CD4-positive, alpha-beta T cell treated with Interleukin-1 beta for 1 hour (primary cell): ENCODE measurements around the gene LONP1.
A peak's percentile ranks its signal among the peaks of the same experiment; 100 is the strongest.
"Not testable (repeated sequence)": the region's sequence is repeated elsewhere in the genome, so short reads cannot be mapped to it uniquely, and the experiment has no call there.

Experiments
- DNase-seq, 2 donors: peaks; one replicate each; pipeline ENCODE4 v3.0.0-alpha.2; 2020 to 2022

Gene LONP1, protein sequence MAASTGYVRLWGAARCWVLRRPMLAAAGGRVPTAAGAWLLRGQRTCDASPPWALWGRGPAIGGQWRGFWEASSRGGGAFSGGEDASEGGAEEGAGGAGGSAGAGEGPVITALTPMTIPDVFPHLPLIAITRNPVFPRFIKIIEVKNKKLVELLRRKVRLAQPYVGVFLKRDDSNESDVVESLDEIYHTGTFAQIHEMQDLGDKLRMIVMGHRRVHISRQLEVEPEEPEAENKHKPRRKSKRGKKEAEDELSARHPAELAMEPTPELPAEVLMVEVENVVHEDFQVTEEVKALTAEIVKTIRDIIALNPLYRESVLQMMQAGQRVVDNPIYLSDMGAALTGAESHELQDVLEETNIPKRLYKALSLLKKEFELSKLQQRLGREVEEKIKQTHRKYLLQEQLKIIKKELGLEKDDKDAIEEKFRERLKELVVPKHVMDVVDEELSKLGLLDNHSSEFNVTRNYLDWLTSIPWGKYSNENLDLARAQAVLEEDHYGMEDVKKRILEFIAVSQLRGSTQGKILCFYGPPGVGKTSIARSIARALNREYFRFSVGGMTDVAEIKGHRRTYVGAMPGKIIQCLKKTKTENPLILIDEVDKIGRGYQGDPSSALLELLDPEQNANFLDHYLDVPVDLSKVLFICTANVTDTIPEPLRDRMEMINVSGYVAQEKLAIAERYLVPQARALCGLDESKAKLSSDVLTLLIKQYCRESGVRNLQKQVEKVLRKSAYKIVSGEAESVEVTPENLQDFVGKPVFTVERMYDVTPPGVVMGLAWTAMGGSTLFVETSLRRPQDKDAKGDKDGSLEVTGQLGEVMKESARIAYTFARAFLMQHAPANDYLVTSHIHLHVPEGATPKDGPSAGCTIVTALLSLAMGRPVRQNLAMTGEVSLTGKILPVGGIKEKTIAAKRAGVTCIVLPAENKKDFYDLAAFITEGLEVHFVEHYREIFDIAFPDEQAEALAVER

DNA sequence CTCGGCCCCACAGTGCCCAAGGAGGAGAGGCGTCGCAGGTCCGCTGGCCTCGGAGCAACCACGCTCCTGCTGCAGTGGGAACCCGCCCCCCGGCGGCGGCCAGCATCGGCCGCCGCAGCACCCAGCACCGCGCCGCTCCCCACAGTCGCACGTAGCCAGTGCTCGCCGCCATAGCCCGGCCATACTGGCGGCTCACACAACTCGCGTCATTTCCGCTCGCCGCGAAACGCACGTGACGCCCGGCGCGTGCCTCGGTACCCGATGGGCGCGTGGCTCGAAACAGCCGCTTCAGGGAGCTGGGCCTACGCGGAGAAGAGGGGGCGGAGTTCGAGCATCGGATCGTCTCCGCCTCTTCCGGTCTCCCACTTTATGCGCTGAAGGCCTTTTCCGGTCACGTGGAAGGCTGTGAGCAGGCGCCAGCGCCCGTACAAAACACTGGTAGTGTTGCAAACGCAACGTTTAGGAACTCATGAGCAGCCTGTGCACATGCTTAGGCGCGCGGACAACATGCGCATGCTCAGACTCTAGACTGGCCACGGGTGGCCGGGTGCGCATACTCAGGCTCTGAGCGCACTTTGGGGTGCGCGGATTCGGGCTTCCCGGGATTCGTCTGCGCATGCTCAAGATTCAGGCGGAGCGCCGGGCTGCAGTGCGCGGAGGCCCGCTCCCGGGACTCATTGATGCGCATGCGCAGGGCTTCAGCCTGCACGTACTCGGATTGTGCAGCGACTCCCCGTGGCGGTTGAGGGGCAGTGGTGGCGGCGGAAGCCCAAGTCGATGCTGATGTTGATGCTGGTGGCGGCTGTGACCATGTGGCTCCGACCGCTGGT lies at the start of gene LONP1, which contains the start of gene CATSPERD:
Gene LONP1 (minus strand): TSS at position 186 of the 830 bp plus-strand sequence. CDS start 14 bp downstream, at position 172.
Gene CATSPERD (plus strand): TSS at position 677 of the 830 bp plus-strand sequence. CDS start 101 bp downstream, at position 778.
- peak; percentile 98 to 99 for DNase-seq

DNA sequence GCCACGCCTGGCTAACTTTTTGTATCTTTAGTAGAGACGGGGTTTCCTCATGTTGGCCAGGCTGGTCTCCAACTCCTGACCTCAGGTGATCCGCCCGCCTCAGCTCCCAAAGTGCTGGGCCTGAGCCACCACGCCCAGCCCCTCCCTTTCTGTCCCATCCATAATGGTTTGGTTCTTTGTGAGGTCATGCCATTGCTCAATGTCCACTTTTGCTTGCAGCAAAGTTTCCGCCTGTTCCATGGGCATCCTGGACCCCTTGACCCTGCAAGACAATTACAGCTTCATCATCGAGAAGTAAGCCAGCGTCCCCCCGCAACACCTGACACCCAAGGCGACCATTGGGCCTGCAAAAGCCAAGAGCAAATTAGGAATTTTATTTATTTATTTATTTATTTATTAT lies 48.0 kb upstream of the LONP1 start:
- DNase-seq = no peak

DNA sequence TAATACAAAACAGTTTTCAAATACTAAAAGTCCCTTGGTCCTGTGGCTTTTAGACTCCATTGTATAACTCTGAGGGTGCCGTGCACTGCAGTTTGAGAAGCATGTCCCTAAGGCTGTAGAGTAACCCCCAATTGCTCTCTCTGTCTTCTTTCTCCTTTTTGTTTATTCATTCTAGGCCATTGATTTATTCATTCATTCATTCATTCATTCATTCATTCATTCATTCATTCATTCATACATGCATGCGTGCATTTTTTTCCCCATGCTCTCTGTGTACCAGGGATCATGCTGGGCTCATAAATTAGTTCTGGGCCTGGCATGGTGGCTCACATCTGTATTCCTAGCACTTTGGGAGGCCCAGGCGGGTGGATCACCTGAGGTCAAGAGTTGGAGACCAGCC lies 45.3 kb upstream of the LONP1 start:
- DNase-seq = no peak

DNA sequence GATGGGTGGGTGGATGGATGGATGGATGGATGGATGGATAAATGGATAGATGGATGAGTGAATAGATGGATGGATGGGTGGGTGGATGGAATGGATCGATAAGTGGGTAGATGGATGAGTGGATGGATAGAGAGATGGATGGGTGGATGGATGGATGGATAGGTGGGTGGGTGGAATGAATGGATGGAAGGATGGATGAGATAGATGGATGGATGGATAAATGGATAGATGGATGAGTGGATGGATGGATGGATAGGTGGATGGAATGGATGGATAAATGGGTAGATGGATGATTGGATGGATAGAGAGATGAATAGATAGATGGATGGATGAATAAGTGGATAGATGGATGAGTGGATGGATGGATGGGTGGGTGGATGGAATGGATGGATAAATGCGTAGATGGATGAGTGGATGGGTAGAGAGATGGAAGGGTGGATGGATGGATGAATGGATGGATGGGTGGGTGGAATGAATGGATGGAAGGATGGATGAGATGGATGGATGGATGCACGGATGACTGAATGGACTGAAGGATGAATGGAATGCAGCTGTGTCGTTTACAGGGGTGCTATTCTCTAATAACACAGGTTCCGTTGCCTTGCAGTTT lies 42.8 kb upstream of the LONP1 start:
- DNase-seq = no peak

DNA sequence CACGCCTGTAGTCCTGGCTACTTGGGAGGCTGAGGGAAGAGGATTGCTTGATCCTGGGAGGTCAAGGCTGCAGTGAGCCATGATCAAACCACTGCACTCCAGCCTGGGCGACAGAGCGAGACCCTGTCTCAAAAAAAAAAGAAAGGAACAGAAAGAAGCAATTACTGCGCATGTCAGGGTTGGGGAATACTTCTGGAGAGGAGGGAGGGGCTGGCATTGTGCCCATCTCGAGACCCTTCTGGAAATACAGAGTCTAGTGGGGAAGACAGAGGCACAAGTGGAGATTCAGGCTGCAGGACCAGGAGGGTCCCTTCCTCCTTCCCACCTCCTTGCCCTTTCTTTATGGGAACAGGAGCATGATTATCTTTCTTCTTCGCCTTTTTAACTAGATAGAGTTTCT lies 33.8 kb upstream of the LONP1 start:
- DNase-seq = no peak

DNA sequence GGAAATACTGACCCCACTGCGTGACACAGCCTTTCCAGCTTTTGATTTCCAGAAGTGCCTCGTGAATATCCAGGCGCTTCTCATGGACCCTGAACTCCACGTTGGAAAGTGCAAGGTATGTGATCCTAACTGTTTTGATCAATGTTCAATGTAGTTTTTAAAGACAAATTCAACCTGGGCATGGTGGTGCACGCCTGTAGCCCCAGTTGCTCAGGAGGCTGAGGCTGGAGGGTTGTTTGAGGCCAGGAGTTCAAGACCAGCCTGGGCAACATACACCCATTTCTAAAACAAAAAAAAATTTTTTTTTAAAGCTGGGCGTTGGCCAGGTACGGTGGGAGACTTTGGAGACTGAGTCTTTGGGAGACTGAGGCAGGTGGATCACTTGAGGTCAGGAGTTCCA lies 31.8 kb upstream of the LONP1 start:
- no peak for DNase-seq

DNA sequence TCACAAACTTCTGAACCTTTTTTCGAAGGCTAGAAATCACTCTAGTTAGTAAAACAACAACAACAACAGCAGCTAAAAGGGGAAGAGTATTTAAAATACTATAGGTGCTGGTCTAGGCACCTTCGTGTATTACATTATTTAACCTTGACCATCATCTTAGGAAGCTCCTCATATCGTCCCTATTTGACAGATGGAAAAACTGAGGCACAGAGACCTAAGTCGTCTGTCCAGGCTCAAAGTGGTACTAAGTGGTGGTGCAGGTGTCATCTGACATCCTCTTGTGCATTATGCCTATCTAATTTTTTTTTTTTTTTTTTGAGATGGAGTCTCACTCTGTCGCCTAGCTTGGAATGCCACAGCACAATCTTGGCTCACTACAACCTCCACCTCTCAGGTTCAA lies 29.6 kb upstream of the LONP1 start:
- DNase-seq = no peak

DNA sequence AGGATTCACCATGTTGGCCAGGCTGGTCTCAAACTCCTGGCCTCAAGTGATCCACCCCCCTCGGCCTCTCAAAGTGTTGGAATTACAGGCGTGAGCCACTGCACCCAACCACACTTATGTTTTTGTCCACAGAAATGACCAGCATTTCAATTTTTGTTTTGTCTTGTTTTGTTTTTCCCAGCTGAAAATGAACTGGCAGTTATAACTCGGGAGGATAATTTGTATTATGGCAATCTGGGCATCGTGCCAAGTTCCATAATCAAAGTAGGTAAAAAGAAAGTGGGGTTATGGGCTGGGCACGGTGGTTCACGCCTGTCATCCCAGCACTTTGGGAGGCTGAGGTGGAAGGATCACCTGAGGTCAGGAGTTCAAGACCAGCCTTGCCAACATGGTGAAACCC lies 29.0 kb upstream of the LONP1 start:
- not testable (repeated sequence) for DNase-seq

DNA sequence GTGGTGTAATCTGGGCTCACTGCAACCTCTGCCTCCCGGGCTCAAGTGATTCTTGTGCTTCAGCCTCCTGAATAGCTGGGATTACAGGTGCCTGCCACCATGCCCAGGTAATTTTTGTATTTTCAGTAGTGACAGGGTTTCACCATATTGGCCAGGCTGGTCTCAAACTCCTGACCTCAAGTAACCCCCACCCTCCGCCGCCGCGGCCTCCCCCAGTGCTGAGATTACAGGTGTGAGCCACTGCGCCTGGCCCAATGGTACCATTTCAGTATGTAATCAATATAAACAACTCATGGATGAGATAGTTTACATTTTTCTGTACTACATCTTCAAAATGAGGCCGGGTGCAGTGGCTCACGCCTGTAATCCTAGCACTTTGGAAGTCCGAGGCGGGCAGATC lies 25.1 kb upstream of the LONP1 start:
- DNase-seq = not testable (repeated sequence)

DNA sequence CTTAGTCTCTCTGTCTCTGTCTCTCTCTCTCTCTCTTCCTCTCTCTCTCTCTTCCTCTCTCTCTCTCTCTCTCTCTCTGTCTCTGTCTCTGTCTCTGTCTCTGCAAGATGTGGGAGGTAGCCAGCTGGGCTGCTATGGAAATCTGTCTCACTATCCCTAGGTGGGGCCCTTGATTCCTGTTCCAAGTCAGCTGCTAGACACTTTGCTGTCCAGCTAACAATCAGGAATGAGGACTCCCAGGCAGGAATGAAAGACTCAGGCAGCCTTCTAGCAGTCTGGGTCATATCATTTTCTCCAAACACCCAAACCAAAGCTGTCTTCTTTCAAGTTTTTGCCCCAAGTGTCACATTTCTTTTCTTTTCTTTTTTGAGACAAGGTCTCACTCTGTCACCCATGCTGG lies 23.7 kb upstream of the LONP1 start:
- no peak for DNase-seq

DNA sequence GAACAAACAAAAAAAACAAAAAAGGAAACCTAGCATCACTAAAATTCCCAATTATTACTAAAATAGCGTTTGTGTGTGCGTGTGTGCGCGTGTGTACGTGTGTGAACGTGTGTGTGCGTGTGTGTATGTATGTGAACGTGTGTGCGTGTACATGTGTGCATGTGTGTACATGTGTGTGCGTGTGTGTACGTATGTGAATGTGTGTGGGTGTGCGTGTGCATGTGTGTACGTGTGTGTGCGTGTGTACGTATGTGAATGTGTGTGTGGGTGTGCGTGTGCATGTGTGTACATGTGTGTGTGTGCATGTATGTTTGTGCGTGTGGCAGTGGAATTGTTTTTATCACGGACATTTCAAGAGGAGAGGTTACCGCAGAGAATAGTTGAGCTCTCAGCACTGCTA lies 22.1 kb upstream of the LONP1 start:
- DNase-seq = no peak

DNA sequence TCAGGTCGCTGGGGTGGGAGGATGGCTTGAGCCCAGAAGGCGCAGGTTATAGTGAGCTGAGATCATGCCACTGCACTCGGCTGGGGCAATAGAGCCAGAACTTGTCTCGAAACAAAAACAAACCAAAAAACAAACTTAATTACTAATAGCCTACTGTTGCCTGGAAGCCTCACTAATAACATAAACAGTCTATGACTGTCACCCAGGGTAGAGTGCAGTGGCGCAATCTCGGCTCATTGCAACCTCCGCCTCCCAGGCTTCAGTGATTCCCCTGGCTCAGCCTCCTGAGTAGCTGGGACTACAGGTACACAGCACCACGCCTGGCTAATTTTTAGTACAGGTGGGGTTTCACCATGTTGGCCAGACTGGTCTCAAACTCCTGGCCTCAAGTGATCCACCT lies 18.5 kb upstream of the LONP1 start:
- DNase-seq = no peak

DNA sequence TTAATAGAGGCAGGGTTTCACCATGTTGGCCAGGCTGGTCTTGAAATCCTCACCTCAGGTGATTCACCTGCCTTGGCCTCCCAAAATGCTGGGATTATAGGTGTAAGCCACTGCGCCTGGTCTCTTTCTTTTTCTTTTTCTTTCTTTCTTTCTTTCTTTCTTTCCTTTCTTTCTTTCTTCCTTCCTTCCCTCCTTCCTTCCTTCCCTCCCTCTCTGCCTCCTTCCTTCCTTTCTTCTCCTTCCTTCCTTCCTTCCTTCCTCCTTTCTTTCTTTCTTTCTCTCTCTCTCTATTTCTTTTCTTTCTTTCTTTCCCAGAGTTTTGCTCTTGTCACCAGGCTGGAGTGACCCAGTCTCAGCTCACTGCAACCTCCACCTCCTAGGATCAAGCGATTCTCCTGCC lies 13.2 kb upstream of the LONP1 start:
- not testable (repeated sequence) for DNase-seq

DNA sequence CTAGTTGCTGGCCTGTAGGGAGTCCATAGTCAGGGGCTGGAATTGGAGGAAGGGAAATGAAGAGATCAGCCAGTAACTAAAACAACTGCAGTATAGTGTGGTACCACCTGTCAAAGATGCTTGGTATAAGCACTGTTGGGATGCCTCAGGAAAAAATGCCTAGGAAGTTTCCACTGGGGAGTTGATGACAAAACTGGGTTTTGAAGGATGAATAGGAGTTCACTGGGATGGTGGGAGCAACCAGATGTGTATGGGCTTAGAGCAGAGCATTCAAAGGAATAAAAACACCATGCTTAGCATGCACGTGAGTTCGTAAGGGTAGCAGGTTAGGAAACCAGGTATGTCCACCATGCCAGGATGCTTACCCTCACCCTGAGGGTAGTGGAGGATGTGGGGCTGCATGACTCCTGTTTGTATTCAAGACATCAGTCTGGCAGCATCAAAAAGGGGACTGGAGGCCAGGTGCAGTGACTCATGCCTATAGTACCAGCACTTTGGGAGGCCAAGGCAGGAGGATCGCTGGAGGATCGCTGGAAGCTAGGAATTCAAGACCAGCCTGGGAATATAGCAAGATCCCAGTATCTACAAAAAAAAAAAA lies 7.6 kb upstream of the LONP1 start:
- DNase-seq = no peak

DNA sequence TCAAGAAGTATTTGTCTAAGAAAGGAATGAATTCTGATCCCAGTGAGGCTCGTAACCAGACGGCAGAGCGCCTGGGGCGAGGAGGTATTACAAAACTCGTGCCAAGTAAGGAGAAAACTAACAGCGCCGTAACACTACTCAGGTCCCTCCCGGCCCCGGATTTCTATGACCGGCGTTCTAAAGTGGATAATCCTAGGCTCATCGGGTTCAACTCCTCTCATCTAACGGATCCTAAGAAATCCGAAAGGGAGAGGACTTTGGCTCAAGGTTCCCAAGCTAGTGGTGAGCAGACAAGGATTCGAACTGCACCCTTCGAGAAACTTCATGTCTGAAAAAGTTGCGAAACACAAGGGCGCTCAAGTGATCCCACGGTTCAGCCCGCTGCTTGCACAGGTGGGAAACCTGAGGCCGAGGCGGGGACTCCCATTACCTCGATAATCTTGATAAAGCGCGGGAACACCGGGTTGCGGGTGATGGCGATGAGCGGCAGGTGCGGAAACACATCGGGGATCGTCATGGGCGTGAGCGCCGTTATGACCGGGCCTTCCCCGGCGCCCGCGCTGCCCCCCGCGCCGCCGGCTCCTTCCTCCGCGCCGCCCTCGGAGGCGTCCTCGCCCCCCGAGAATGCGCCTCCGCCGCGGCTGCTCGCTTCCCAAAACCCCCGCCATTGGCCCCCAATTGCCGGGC lies 529 bp downstream of the LONP1 start:
- DNase-seq = peak in 1 of 2 donors; percentile 27

DNA sequence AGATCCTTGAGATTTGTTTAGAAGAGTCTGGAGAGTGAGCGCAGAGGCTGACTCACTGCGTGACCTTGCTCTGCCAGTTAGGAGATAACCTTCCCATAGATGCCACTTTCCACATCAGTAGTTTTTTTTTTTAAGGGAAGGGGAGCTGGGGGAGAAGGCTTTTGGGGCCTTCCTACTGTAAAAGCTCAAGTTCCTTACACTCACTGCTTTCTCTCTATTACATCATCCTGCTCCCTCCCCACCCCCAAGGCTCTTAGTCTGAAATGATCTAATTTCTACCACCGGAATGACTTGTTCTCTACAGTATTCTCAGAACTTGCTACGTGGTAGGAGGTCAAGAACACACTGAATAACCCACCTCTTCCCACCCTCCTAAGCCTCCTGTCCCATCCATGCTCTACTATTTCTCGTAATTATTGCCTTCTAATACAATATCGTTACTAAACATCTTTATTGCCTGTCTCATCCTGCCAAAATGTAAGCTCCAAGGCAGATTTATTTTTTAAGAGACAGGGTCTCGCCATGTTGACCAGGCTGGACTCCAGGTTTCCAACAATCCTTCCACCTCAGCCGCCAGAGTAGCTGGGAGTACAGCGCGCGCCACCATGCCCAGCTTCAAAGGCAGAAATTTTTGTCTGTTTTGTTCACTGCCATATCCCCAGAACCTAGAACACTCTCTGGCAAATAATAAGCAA lies 1.2 kb downstream of the LONP1 start:
- DNase-seq = no peak

DNA sequence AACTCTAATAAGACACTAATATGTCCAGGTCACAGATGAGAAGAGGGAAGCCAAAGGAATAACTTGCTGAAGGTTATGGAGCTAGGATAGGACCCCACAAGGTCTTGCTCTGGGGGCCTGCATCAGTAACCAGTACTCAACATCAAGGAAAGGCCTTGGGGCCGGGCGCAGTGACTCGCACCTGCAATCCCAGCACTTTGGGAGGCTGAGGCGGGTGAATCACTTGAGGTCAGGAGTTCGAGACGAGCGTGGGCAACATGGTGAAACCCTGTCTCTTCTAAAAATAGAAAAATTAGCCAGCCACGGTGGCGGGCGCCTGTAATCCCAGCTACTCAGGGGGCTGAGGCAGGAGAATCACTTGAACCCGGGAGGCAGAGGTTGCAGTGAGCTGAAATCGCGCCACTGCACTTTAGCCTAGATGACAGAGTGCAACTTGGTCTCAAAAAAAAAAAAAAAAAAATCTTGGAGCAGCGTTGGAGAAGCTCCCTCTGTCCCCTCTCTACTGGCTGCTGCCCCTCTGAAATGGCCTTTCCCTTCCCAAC lies 1.8 kb downstream of the LONP1 start:
- no peak for DNase-seq

DNA sequence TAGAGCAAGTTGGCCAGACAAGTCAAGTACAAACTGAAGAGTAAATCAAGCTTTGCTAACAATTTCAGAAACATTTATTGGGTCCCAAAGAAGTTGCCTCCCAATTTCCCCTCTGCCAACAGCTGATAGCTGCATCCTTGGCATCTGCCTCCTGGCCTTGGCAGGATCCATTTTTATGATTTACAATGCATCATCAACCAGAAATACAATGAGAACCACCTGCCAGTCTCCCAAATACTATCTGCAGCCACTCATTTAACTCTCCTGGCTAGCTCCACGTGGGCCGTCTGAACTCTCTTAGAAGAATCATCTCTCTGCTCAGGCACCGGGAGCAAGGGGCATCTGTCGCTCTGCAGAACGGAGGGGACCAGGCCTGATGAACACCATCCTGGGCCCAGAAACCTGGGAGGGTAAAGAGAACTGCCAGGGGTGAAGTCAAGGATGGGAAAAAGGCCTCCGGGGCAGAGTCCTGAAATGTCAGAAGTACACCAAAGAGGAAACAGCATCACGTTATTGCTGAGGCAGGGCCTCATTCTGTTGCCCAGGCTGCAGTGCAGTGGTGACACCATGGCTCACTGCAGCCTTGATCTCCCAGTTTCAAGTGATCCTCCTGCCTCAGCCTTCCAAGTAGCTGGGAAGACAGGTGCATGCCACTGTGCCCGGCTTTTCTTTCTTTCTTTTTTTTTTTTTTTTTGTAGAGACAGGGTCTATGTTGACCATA lies 2.6 kb downstream of the LONP1 start:
- DNase-seq = no peak

DNA sequence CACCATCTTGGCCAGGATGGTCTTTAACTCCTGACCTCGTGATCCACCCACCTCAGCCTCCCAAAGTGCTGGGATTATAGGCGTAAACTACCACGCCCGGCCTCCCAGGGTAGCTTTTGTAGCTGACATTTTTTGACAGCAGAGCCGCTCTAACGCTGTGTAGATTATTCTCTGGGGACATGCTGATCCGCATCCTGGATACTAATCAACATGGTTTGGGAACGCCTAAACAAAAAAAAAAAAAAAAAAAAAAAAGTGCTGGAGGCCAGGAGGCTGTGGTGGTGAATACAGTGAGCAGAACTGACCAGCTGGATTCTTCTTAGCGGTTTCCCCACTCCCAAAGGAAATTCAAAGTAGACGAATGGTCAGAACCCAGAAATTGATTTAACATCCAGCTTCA lies 5.1 kb downstream of the LONP1 start:
- DNase-seq = no peak

DNA sequence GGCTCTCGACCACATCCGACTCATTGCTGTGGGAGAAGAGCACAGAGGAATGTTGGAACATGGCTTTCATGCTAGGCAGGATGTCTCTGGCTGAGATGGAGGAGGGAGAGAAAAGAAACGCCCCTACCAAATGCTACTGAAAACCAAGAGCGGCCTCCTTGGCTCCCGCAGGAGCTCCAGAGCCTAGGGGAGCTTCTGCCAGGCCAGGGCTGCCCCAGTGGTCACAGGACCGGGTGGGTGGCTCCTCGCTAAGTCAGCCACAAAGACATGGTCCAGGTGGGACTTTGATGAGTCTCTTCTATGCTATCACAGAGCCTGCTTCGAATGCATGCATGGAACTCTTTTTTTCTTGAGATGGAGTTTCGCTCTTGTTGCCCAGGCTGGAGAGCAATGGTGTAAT lies 6.7 kb downstream of the LONP1 start:
- no peak for DNase-seq
